HFFc6 (cell line): ENCODE results near the gene LKAAEAR1. TPM values are rescaled to one million over a fixed set of nuclear protein-coding genes. Genes with fewer than 3 reads are reported as not detected.

Experiments
- DNase-seq: peaks from one replicate; pipeline ENCODE4 v3.0.0-alpha.2; 2018
- H3K27ac Mint-ChIP-seq: 2 replicates; pipeline ENCODE4 v1.8.0; 2020; ENCODE audit warnings: mild to moderate bottlenecking, mixed read lengths
- H3K27me3 Mint-ChIP-seq: 2 replicates; pipeline ENCODE4 v1.8.0; 2021; ENCODE audit warnings: mild to moderate bottlenecking, moderate library complexity, mixed read lengths; ENCODE audit not compliant: insufficient read depth
- H3K36me3 Mint-ChIP-seq: 2 replicates; pipeline ENCODE4 v1.8.0; 2021; ENCODE audit warnings: low read depth, mixed read lengths
- H3K4me1 Mint-ChIP-seq: 2 replicates; pipeline ENCODE4 v1.8.0; 2020; ENCODE audit warnings: low read depth, mixed read lengths
- H3K4me3 Mint-ChIP-seq: 2 replicates; pipeline ENCODE4 v1.8.0; 2020; ENCODE audit warnings: mild to moderate bottlenecking, moderate library complexity, mixed read lengths
- H3K9me3 Mint-ChIP-seq: 2 replicates; pipeline ENCODE4 v1.8.0; 2020; ENCODE audit warnings: mild to moderate bottlenecking, mixed read lengths
- total RNA-seq, 6 experiments: library from RNA; stranded (reverse); fragmentation: NEBNext Ultra II Directional; extraction: Animal tissue kit (Norgen Biotek cat#: 25700); gene quantifications; 2 replicates in 1 of 6; 3 replicates in 5 of 6; pipeline ENCODE4 v1.2.3, GENCODE V29; 2021
- TF ChIP-seq, protein P1 (sequence below): fragments of 200-600 bp; sonication (generic); IDR thresholded peaks from 2 replicates; pipeline ENCODE4 v1.5.0; 2021; ENCODE audit warnings: antibody characterized with exemption, mild to moderate bottlenecking

Gene LKAAEAR1
- total RNA-seq, 6 experiments from 2014 or later, result not detected

GRCh38 chr20:64086801-64087200, 2.6 kb upstream of the LKAAEAR1 start:
- Mint-ChIP-seq H3K9me3 (no peaks in the 10 kb centered on the region), H3K4me1 (no peaks in the 10 kb centered on the region), H3K36me3 (no peaks in the 10 kb centered on the region), H3K27ac (no peak overlapping the region), H3K4me3 (no peak overlapping the region), H3K27me3 (peaks cover 31% of the 10 kb centered on the region)
- DNase-seq, result no peak
- TF ChIP-seq, protein P1, sequence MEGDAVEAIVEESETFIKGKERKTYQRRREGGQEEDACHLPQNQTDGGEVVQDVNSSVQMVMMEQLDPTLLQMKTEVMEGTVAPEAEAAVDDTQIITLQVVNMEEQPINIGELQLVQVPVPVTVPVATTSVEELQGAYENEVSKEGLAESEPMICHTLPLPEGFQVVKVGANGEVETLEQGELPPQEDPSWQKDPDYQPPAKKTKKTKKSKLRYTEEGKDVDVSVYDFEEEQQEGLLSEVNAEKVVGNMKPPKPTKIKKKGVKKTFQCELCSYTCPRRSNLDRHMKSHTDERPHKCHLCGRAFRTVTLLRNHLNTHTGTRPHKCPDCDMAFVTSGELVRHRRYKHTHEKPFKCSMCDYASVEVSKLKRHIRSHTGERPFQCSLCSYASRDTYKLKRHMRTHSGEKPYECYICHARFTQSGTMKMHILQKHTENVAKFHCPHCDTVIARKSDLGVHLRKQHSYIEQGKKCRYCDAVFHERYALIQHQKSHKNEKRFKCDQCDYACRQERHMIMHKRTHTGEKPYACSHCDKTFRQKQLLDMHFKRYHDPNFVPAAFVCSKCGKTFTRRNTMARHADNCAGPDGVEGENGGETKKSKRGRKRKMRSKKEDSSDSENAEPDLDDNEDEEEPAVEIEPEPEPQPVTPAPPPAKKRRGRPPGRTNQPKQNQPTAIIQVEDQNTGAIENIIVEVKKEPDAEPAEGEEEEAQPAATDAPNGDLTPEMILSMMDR, result no peak

GRCh38 chr20:64084685-64085152, 521 bp upstream of the LKAAEAR1 start:
- Mint-ChIP-seq H3K9me3 (no peaks in the 10 kb centered on the region), H3K36me3 (no peaks in the 10 kb centered on the region), H3K4me1 (no peaks in the 10 kb centered on the region), H3K4me3 (no peak overlapping the region; the same call in 1 of the 2 replicates), H3K27me3 (peaks cover 34% of the 10 kb centered on the region), H3K27ac (no peak overlapping the region)
- DNase-seq, result no peak
- TF ChIP-seq, protein P1, result no peak

- TF ChIP-seq, protein P1, result peak; percentile 74
- no peak for DNase-seq
- H3K9me3 Mint-ChIP-seq, result no peaks in the 10 kb centered on the region
Measured at GRCh38 chr20:64083378-64083803, 807 bp downstream of the LKAAEAR1 start.

DNA sequence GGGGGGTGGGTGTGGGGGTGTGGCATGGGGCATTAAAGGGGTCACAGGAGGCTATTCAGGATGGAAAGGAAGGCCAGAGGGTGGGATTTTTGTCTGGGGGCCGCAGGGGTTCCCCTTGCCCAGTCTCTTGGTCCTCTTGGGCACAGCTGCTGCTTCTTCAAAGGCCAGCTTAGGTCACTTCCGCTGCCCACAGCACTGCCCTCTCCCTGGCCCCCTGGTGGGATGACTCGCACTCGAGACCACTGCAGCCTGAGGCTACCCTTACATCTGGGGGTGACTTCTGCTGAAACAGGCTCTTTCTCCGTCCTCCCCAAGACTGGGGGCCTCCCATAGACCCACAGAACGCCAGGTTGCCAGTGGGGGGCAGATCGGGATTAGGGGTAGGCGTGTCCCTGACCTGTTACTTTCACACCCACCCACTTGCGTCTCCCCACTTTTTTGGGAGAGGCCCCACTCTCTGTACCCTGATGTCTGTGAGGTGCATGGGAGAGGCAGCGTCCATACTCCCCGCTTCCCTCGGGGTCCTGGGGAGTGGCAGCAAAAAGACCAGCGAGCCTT, 1.3 kb downstream of the LKAAEAR1 start:
- Mint-ChIP-seq H3K27ac (no peak overlapping the region), H3K27me3 (peaks cover 25% of the 10 kb centered on the region), H3K36me3 (no peaks in the 10 kb centered on the region), H3K4me3 (peak overlapping the region; percentile 51; the same call in 1 of the 2 replicates), H3K9me3 (no peaks in the 10 kb centered on the region), H3K4me1 (peaks cover 8% of the 10 kb centered on the region; the same call in 1 of the 2 replicates)
- no peak for DNase-seq
- TF ChIP-seq, protein P1, result no peak

More at GRCh38 chr20:64083378-64083803, 807 bp downstream of the LKAAEAR1 start:
- H3K27ac Mint-ChIP-seq, result no peak overlapping the region
- H3K36me3 Mint-ChIP-seq, result no peaks in the 10 kb centered on the region
- H3K27me3 Mint-ChIP-seq, result peaks cover 29% of the 10 kb centered on the region
- peaks cover 8% of the 10 kb centered on the region; the same call in 1 of the 2 replicates for H3K4me1 Mint-ChIP-seq
- peak overlapping the region; percentile 51; the same call in 1 of the 2 replicates for H3K4me3 Mint-ChIP-seq

DNA sequence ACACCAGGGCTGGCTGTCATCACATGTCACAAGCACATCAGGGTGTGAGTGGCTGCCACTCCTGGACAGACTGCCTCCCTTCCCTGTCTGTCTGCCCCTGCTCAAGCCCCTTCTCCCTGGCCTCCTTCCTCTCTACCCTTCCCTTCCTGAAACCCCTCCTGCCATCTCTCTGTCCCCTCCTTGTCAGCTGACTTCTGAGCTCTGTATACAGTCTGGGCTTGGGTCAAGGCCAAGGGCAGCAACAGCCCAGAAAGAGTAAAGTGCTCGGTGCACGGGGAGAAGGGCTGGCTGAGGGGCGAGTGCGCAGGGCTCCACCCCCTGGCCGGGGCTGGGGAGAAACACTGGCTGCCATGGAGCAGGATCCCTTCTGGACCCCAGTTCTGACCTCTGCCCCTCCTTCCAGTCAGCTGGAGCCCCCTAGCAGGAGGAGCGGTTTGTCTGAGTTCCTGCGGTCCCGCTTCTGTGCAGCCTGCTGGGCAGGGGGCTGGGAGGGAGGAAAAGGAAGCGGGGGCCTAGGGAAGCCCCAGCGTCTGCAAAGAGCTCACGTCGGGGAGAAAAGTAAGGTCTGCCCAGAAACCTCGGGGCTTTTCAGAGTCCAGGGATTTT, 2.0 kb downstream of the LKAAEAR1 start:
- TF ChIP-seq, protein P1, result no peak
- no peak overlapping the region for H3K4me3 Mint-ChIP-seq
- no peak overlapping the region for H3K27ac Mint-ChIP-seq
- H3K36me3 Mint-ChIP-seq, result no peaks in the 10 kb centered on the region
- peaks cover 24% of the 10 kb centered on the region for H3K27me3 Mint-ChIP-seq
- no peaks in the 10 kb centered on the region for H3K9me3 Mint-ChIP-seq
- DNase-seq, result no peak
- H3K4me1 Mint-ChIP-seq, result peaks cover 8% of the 10 kb centered on the region; the same call in 1 of the 2 replicates
